Caki2 (cell line): ENCODE results near the gene FGL2. TPM values are rescaled to one million over a fixed set of nuclear protein-coding genes. Genes with fewer than 3 reads are reported as not detected.
"Not testable (repeated sequence)": the region's sequence is repeated elsewhere in the genome, so short reads cannot be mapped to it uniquely, and the experiment has no call there.

Experiments used
- DNase-seq: peaks from one replicate; pipeline ENCODE4 v3.0.0-alpha.2; 2015; ENCODE audit warnings: low read depth
- in situ Hi-C: cut with HindIII; loops from 2 replicates; pipeline ENCODE4 v1.10.0; 2016; ENCODE audit warnings: low sequenced_read_pairs, low pct_unique_long_range_greater_than_20kb, mixed read lengths
- total RNA-seq: library from RNA; depleted of rRNA; stranded (reverse); fragments of >200 nt; shearing (Covaris generic); gene quantifications from 2 replicates; pipeline ENCODE4 v1.2.3, GENCODE V29; 2014; ENCODE audit warnings: low replicate concordance; rRNA removed

FGL2 gene
- total RNA-seq, 1 experiment from 2014 or later, result not detected

GRCh38 chr7:77175274-77175800 lies 24.3 kb downstream of the FGL2 start:
- DNase-seq, in situ Hi-C loops: not testable (repeated sequence)

- in situ Hi-C loops, DNase-seq: not testable (repeated sequence)
Measured at GRCh38 chr7:77174418-77174817, 25.2 kb downstream of the FGL2 start.

- in situ Hi-C loops, result not testable (repeated sequence)
Measured at GRCh38 chr7:77172437-77173172, 27.0 kb downstream of the FGL2 start.

DNA sequence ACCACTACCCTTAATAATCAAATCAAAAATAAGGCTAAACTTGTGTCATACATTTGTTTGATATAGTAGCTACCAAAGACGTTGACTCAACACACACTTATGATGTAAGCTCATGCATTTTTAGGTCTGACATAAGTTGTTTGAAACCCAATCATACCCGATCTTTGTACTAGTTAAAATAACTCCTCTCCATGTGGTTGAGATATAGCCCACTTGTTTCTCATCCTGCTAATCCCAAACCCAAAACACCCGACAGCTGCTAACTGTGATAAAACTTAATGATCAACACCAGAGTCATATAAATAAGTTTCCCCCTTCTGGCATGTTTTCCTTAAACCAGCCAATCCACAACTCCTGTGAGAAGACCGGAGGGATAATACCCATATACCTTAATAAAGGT lies 28.5 kb downstream of the FGL2 start:
- DNase-seq, in situ Hi-C loops: not testable (repeated sequence)

More at GRCh38 chr7:77172437-77173172, 27.0 kb downstream of the FGL2 start:
- DNase-seq, result not testable (repeated sequence)

GRCh38 chr7:77157446-77157845 lies 42.2 kb downstream of the FGL2 start:
- no peak for DNase-seq
- in situ Hi-C loops, result no loop called here

DNA sequence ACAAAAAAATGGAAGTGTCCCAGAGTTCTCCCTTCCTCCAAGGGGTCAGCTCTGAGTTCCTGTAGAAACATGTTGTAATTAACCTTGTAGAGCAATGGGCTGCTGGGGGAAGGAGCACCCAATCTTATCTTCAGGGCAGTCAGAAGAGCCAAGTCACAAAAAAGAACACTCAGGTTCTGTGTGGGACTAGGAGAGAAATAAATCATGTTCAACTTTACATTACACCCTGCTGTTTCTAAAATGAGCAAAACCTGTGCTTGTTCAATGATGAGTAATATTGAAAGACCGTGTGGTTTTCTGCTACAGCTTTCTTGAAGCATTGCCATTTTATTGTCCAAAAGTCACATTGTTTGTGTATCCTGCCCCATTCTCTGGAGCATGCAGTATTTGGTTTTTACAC lies 42.6 kb downstream of the FGL2 start:
- in situ Hi-C loops, DNase-seq: not testable (repeated sequence)

- in situ Hi-C loops, DNase-seq: not testable (repeated sequence)
Measured at GRCh38 chr7:77155601-77156377, 43.8 kb downstream of the FGL2 start.

- not testable (repeated sequence) for DNase-seq
Measured at GRCh38 chr7:77154917-77155464, 44.6 kb downstream of the FGL2 start.

DNA sequence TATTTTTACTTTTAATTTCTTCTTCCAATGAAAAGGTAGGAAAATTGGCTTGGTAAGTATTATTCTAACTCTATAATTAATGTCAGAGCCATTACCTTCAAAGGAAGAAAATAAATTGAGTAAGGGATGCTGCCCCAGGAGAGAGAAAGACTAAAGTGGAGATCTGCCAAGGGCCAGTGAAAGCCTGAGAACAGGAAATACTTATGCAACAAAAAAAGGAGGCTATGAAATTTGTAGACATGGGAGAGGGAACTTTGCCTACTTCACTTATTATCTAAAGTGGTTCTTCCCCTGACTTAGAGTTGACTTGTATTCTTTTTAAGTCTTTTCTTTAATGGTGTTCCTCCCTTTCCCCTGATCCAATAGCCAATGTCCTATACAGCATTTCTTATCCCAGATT lies 47.4 kb downstream of the FGL2 start:
- in situ Hi-C loops, result not testable (repeated sequence)

More at GRCh38 chr7:77154917-77155464, 44.6 kb downstream of the FGL2 start:
- in situ Hi-C loops, result not testable (repeated sequence)

More for the DNA sequence above, 47.4 kb downstream of the FGL2 start:
- not testable (repeated sequence) for DNase-seq

Other genes with a start within 250 kb of the FGL2 start
- not detected in 2 replicates for gene SPDYE17, start 167.5 kb downstream of the FGL2 start, total RNA-seq
- gene SPDYE18, start 137.3 kb downstream of the FGL2 start, total RNA-seq, result not detected in 2 replicates
- gene CCDC146, start 77.2 kb downstream of the FGL2 start, total RNA-seq, result 0.14 and 3.3 TPM in 2 replicates
- gene GSAP, start 216.5 kb upstream of the FGL2 start, total RNA-seq, result 4.7 and 11.7 TPM in 2 replicates